ENCODE measurements around the gene TAS2R3.
"Not testable (repeated sequence)": the region's sequence is repeated elsewhere in the genome, so short reads cannot be mapped to it uniquely, and the experiment has no call there.

The TAS2R3 gene

GRCh38 chr7:141763797-141764196 lies at the start of gene TAS2R3:
Gene TAS2R3 (plus strand): TSS chr7:141764097. CDS start chr7:141764159, 62 bp downstream.
- DNase-seq, result no peak

GRCh38 chr7:141714571-141714970 lies 49.3 kb upstream of the TAS2R3 start:
- DNase-seq, result no peak

DNA sequence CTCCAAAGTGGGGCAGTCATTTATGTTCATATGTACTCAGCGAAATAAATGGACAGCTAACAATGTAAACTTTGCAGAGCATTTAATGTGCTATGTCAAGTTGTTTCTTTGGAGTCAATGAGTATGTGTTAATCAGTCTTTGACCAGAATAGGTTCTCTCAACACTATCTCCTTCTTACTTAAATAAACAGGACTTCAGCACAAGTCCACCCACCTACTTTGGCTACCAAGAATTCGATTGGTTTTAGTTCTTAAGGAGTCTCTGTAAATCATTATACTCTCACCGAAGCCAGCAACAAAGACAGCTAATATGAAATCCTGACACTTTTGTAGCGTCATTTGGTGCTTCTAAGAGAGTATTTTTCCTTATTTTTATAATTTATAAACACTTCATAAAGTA lies 48.9 kb upstream of the TAS2R3 start:
- DNase-seq, result no peak

DNA sequence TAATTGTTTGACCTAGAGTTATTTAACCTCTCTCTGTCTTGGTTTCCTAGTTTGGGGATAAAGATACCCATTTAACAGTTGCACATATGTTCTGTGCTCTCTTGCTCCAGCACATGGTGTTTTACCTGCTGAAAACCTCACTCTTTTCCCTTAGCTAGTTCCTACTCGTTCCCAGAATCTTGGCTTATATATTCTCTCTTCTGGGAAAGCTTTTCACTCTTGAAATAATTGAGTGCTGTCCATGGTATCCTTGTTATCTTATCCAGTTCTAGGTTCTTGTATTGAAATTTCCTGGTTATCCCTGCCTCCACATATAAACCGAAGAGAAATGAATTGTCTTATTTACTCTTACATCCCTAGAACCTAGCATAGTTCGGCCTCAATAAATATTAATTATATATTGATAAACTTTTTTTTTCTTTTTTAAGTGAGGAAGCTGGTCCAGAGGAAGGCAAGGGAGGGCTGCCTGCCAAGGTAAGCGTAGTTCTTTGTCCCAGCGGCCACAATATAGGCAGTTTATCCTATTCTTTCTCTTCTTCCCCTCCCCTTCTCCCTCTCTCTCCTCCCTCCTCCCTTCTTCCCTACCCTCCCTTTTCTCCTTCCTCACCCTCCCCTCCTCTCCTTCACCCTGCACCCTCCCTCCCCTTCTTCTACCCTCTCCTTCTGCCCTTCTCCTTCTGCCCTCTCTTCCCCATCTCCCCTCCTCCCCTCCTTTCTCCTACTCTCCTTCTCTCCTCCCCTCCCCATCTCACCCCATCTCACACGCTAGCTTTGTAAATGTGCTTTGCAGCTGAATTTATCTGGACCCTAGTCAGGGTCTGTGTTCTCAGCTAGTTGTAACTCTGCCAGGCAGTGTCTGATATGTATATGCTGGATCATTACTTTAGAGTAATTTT lies 47.9 kb upstream of the TAS2R3 start:
- DNase-seq, result no peak

DNA sequence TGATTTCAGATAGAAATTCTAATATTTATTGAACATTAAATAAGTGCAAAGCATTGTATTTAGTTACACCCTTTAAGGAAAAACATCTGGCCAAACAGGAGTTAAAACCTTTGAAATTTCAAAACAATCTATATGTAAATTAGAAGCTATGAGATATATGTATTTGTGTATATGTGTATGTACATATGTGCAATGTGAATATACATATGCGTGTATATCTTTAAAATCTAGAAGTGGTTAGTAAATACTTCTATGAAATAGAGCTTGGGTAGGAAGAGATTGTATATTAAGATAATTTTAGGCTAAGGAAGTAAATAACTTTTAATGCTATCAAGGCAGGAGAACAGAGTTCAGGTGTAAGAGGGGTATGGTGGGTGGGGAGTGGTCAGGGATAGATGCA lies 46.4 kb upstream of the TAS2R3 start:
- DNase-seq, result no peak

GRCh38 chr7:141722529-141722928 lies 41.4 kb upstream of the TAS2R3 start:
- no peak for DNase-seq

DNA sequence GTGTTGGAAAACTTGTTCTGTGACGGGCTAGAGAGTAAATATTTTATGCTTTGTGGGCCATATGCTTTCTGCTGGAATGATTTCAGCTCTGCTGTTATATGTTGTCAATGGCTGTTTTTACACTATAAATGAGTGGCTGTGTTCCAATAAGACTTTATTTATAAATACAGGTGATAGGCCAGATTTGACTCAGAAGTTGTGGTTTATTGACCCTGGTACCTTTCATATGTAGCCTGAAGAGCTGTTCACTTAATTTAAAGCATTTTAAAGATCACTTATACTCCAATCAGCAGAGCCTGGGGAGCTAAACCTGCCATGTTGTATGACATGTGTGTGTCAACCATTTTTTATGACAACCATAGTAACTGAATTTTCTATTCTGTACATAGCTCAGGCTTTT lies 34.9 kb upstream of the TAS2R3 start:
- no peak for DNase-seq

GRCh38 chr7:141731476-141732149 lies 32.3 kb upstream of the TAS2R3 start:
- no peak for DNase-seq

- peak; percentile 41 to 63 for DNase-seq
These were observed 26.6 kb upstream of the TAS2R3 start for GRCh38 chr7:141737118-141737835.

- peak; percentile 98 to 99 for DNase-seq
These were observed 25.9 kb upstream of the TAS2R3 start, which contains the start of gene SSBP1 for GRCh38 chr7:141737836-141738591. Gene SSBP1 (plus strand): TSS chr7:141738358. CDS start chr7:141739167, 809 bp downstream.

GRCh38 chr7:141738592-141739013 lies 25.3 kb upstream of the TAS2R3 start:
- DNase-seq, result no peak

GRCh38 chr7:141739250-141739649 lies 24.6 kb upstream of the TAS2R3 start:
- DNase-seq, result no peak

- DNase-seq, result no peak
These were observed 21.7 kb upstream of the TAS2R3 start for GRCh38 chr7:141742229-141742628.

DNA sequence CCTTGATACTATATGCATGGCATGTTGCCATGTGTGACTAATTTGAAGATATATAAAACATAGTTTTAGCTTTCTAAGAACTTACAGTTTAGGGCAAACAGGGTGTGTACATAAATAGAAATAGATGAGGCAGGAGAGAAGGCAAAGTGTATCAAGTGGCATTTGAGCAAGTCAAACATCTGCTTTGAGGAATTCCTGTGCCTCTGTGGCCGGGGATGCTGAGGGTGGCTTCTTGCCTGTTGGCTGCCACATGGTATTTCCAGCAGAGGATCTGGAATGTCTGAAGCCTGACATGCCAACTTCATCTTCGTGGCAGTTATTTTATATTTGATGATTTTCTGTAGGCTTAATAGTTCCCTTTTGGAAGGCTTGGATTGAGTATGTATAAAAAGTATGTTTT lies 19.8 kb upstream of the TAS2R3 start:
- no peak for DNase-seq

GRCh38 chr7:141748396-141748795 lies 15.5 kb upstream of the TAS2R3 start:
- DNase-seq, result no peak

GRCh38 chr7:141751904-141752303 lies 12.0 kb upstream of the TAS2R3 start:
- DNase-seq, result not testable (repeated sequence)

DNA sequence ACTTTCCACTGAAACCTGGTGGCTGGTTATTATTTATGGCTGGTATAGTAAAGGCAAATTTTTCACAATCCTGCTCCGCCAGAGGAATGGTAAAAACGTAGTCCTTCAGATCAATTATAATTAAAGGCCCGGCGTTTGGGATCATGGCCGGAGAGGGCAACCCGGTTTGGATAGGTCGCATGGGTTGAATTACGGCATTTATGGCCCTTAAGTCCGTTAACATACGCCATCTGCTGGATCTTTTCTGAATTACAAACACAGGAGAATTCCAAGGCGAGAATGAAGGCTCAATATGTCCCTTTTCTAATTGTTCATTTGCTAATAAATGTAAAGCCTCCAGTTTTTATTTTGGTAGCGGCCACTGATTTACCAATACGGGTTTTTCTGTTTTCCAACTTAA lies 11.3 kb upstream of the TAS2R3 start:
- no peak for DNase-seq

GRCh38 chr7:141754939-141755338 lies 9.0 kb upstream of the TAS2R3 start:
- peak; percentile 13 to 23 for DNase-seq

DNA sequence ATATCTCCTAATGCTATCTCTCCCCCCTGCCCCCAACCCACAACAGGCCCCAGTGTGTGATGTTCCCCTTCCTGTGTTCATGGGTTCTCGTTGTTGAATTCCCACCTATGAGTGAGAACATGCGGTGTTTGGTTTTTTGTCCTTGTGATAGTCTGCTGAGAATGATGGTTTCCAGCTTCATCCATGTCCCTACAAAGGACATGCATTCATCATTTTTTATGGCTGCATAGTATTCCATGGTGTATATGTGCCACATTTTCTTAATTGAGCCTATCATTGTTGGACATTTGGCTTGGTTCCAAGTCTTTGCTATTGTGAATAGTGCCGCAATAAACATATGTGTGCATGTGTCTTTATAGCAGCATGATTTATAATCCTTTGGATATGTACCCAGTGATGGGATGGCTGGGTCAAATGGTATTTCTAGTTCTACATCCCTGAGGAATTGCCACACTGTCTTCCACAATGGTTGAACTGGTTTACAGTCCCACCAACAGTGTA lies 6.2 kb downstream of the TAS2R3 start:
- DNase-seq, result not testable (repeated sequence)

DNA sequence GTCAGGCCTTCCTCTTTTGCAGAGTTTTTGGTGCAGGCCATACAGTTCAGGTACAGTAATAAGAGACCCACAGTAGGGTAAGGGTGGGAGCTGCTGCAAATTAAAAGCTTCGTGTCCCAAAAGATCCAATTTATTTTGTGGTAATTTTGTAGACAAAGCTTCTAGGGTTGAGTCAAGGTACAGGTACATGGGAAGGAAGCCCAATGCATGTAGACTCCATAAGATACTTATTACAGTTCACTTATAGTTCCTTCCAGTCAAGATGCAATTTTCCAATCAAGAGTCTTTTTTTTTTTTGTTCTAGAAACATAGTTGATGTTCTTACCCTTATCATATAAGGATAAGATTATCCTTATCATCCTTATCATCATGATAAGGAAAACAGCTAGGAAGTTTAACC lies 12.5 kb downstream of the TAS2R3 start, which contains the start of gene TAS2R4:
Gene TAS2R4, plus strand, starts transcription at position 301 of the 400 bp plus-strand sequence. CDS start 1,815 bp downstream, outside the sequence.
- DNase-seq, result no peak

GRCh38 chr7:141785706-141786552 lies 22.0 kb downstream of the TAS2R3 start:
- peak; percentile 60 to 74 for DNase-seq

Measured in NCI-H2081 (cell line).